IPS DF 6.9 (cell line): ENCODE measurements around the gene RASAL2.
A peak's percentile ranks its signal among the peaks of the same experiment; 100 is the strongest.

Experiments
- DNase-seq: peaks from one replicate; pipeline ENCODE4 v3.0.0-alpha.2; 2013; ENCODE audit warnings: low read depth, low spot score
- H3K27ac ChIP-seq: one replicate; pipeline ENCODE4 v1.5.1; 2013; ENCODE audit warnings: low read length, control low read depth
- H3K27me3 ChIP-seq: 2 replicates; pipeline ENCODE4 v1.6.1; 2013; ENCODE audit warnings: mild to moderate bottlenecking, low read length; ENCODE audit not compliant: control insufficient read depth, insufficient read depth
- H3K36me3 ChIP-seq: 2 replicates; pipeline ENCODE4 v1.6.1; 2013; ENCODE audit warnings: low read length; ENCODE audit not compliant: control insufficient read depth, insufficient read depth
- H3K4me1 ChIP-seq: 2 replicates; pipeline ENCODE4 v1.6.1; 2013; ENCODE audit warnings: low read length; ENCODE audit not compliant: control insufficient read depth, insufficient read depth
- H3K4me3 ChIP-seq: 2 replicates; pipeline ENCODE4 v1.5.1; 2013; ENCODE audit warnings: mild to moderate bottlenecking, low read length
- H3K9me3 ChIP-seq: 2 replicates; pipeline ENCODE4 v1.6.1; 2013; ENCODE audit warnings: low read length, inconsistent platforms; ENCODE audit not compliant: control insufficient read depth, insufficient read depth
- WGBS: extraction: QIAGEN DNeasy Blood & Tissue Kit; methylation state at CpG from one replicate; pipeline ENCODE4 v1.1.7; 2013; ENCODE audit warnings: mixed read lengths, missing lambda C conversion rate; ENCODE audit not compliant: insufficient read length, insufficient coverage; 5-methylcytosine and 5-hydroxymethylcytosine counted together

RASAL2 gene

GRCh38 chr1:178055779-178056471 is 38.0 kb upstream of the RASAL2 start:
- no peak for DNase-seq
- Histone ChIP-seq H3K9me3 (no peaks in the 10 kb centered on the region), H3K4me1 (peaks cover 3% of the 10 kb centered on the region; the same call in 1 of the 2 replicates), H3K36me3 (no peaks in the 10 kb centered on the region), H3K27ac (no peak overlapping the region), H3K4me3 (no peak overlapping the region), H3K27me3 (no peaks in the 10 kb centered on the region)
- no CpG with 5 or more reads among the region's 8 CpGs for WGBS

GRCh38 chr1:178057141-178057765 is 36.7 kb upstream of the RASAL2 start:
- Histone ChIP-seq H3K9me3 (no peaks in the 10 kb centered on the region), H3K4me3 (no peak overlapping the region), H3K4me1 (peaks cover 4% of the 10 kb centered on the region; the same call in 1 of the 2 replicates), H3K27ac (no peak overlapping the region), H3K36me3 (no peaks in the 10 kb centered on the region), H3K27me3 (no peaks in the 10 kb centered on the region)
- DNase-seq = no peak
- no CpG with 5 or more reads among the region's 11 CpGs for WGBS

GRCh38 chr1:178057912-178058534 is 35.9 kb upstream of the RASAL2 start:
- Histone ChIP-seq H3K36me3 (no peaks in the 10 kb centered on the region), H3K4me3 (no peak overlapping the region), H3K27ac (no peak overlapping the region), H3K27me3 (no peaks in the 10 kb centered on the region), H3K4me1 (peaks cover 4% of the 10 kb centered on the region; the same call in 1 of the 2 replicates), H3K9me3 (no peaks in the 10 kb centered on the region)
- no peak for DNase-seq
- WGBS = no CpG with 5 or more reads among the region's 7 CpGs

GRCh38 chr1:178060789-178061556 is 32.9 kb upstream of the RASAL2 start:
- H3K36me3 ChIP-seq = no peaks in the 10 kb centered on the region
- H3K27me3 ChIP-seq = no peaks in the 10 kb centered on the region
- peak overlapping the region; percentile 80 for H3K27ac ChIP-seq
- peaks cover 4% of the 10 kb centered on the region; the same call in 1 of the 2 replicates for H3K4me1 ChIP-seq
- DNase-seq = peak; percentile 41
- H3K4me3 ChIP-seq = no peak overlapping the region
- WGBS = no CpG with 5 or more reads among the region's 9 CpGs
- H3K9me3 ChIP-seq = no peaks in the 10 kb centered on the region

DNA sequence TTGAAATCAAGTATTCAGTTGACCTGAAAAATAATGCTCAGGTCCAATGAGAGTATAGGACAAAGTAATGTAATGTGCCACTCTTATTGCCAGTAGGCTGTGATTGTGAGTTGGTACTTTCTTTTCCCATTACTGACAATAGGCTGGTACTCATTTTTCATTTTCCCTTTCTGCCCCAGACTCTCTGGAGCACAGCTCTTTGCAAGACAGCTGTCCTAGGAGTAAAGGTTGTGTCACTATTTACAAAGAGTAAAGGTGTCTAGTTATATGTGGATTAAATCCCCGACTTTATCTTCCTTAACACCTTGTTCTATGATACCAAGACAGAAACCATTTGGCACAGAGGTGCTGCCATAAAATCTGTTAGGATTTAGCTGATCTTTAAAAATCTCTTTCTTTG is 32.3 kb upstream of the RASAL2 start:
- Histone ChIP-seq H3K4me3 (no peak overlapping the region), H3K36me3 (no peaks in the 10 kb centered on the region), H3K27ac (no peak overlapping the region), H3K9me3 (no peaks in the 10 kb centered on the region), H3K4me1 (peaks cover 4% of the 10 kb centered on the region; the same call in 1 of the 2 replicates), H3K27me3 (no peaks in the 10 kb centered on the region)
- WGBS = no CpG with 5 or more reads among the region's 1 CpG
- DNase-seq = no peak

DNA sequence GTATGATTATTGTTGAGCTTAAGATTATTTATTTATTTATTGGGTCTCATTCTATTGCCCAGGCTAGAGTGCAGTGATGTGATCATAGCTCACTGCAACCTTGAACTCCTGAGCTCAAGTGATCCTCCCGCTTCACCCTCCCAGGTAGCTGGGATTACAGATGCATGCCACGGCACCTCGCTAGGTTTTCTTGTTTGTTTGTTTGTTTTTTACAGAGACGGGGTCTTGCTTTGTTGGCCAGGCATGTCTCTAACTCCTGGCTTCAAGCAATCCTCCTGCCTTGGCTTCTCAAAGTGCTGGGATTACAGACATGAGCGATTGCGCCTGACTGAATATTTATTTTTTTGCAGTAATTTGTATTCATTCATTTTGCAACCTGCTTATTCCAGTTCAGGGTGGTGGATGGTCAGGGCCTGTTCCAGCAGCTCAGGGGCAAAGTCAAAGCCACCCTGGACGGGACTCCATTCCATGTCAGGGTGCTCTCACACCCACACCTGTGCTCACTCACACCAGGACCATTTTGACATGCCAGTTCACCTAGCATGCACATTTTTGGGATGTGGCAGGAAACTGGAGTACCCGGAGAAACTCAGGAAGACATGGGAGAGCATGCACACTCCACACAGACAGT is 29.6 kb upstream of the RASAL2 start:
- Histone ChIP-seq H3K4me3 (no peak overlapping the region), H3K4me1 (peaks cover 2% of the 10 kb centered on the region; the same call in 1 of the 2 replicates), H3K27me3 (no peaks in the 10 kb centered on the region), H3K36me3 (no peaks in the 10 kb centered on the region), H3K9me3 (no peaks in the 10 kb centered on the region), H3K27ac (no peak overlapping the region)
- no peak for DNase-seq
- no CpG with 5 or more reads among the region's 8 CpGs for WGBS

- Histone ChIP-seq H3K27ac (no peak overlapping the region), H3K4me1 (peaks cover 2% of the 10 kb centered on the region; the same call in 1 of the 2 replicates), H3K36me3 (no peaks in the 10 kb centered on the region), H3K27me3 (no peaks in the 10 kb centered on the region), H3K9me3 (no peaks in the 10 kb centered on the region), H3K4me3 (no peak overlapping the region)
- DNase-seq = no peak
- no CpG with 5 or more reads among the region's 3 CpGs for WGBS
These were observed 28.7 kb upstream of the RASAL2 start for GRCh38 chr1:178065250-178065649.

GRCh38 chr1:178066296-178066907 is 27.5 kb upstream of the RASAL2 start:
- no CpG with 5 or more reads among the region's 8 CpGs for WGBS
- Histone ChIP-seq H3K4me1 (no peaks in the 10 kb centered on the region), H3K4me3 (no peak overlapping the region), H3K9me3 (no peaks in the 10 kb centered on the region), H3K27me3 (no peaks in the 10 kb centered on the region), H3K36me3 (no peaks in the 10 kb centered on the region), H3K27ac (no peak overlapping the region)
- DNase-seq = no peak

GRCh38 chr1:178066908-178067614 is 26.8 kb upstream of the RASAL2 start:
- no peak overlapping the region for H3K4me3 ChIP-seq
- DNase-seq = no peak
- no peak overlapping the region for H3K27ac ChIP-seq
- WGBS = 100% methylated on average over 2 of the region's 6 CpGs
- H3K36me3 ChIP-seq = no peaks in the 10 kb centered on the region
- H3K27me3 ChIP-seq = no peaks in the 10 kb centered on the region
- H3K9me3 ChIP-seq = no peaks in the 10 kb centered on the region
- no peaks in the 10 kb centered on the region for H3K4me1 ChIP-seq
